Keratinocyte (primary cell): ENCODE measurements around the gene THEM4. TPM values are rescaled to one million over a fixed set of nuclear protein-coding genes. Genes with fewer than 3 reads are reported as not detected.

Source experiments
- DNase-seq: peaks from one replicate; pipeline ENCODE4 v3.0.0-alpha.2; 2011; ENCODE audit warnings: low read depth, missing footprints, low spot score
- FAIRE-seq: peaks from 2 replicates; lab custom pipeline; 2011; peaks lifted over from hg19 to GRCh38; lab: Jason Lieb, UNC
- H2AFZ ChIP-seq: 2 replicates; pipeline ENCODE4 v1.6.0; 2012; ENCODE audit warnings: low read length, control low read depth, inconsistent platforms; ENCODE audit not compliant: control insufficient read depth
- H3K27ac ChIP-seq: 2 replicates; pipeline ENCODE4 v1.5.1; 2011; ENCODE audit warnings: low read length; ENCODE audit not compliant: control insufficient read depth, insufficient read depth
- H3K27me3 ChIP-seq: 3 replicates; pipeline ENCODE4 v1.6.0; 2011; ENCODE audit warnings: low read length; ENCODE audit not compliant: control insufficient read depth, insufficient read depth; ENCODE audit errors: extremely low read depth
- H3K36me3 ChIP-seq, 2 experiments: 2 replicates in 1 of 2; 3 replicates in 1 of 2; pipeline ENCODE4 v1.5.1; 2011; ENCODE audit warnings: low read length in 2 of 2, mild to moderate bottlenecking in 1 of 2; ENCODE audit not compliant: control insufficient read depth in 2 of 2, insufficient read depth in 2 of 2; ENCODE audit errors: extremely low read depth in 1 of 2
- H3K4me1 ChIP-seq: 3 replicates; pipeline ENCODE4 v1.5.1; 2011; ENCODE audit warnings: low read length; ENCODE audit not compliant: control insufficient read depth, insufficient read depth; ENCODE audit errors: extremely low read depth
- H3K4me2 ChIP-seq: 3 replicates; pipeline ENCODE4 v1.6.0; 2011; ENCODE audit warnings: low read depth, low read length; ENCODE audit not compliant: control insufficient read depth, insufficient read depth; ENCODE audit errors: extremely low read depth
- H3K4me3 ChIP-seq, 3 experiments: fragments of 200-600 bp in 1 of 3; sonication (generic) in 1 of 3; 2 replicates in 2 of 3; 3 replicates in 1 of 3; pipeline ENCODE4 v1.5.1; 2011 to 2016; ENCODE audit warnings: low read length in 3 of 3, mild to moderate bottlenecking in 3 of 3, control low read depth in 2 of 3, inconsistent platforms in 1 of 3, low read depth in 1 of 3, mixed read lengths in 1 of 3, mixed run types in 1 of 3, moderate library complexity in 1 of 3; ENCODE audit not compliant: control insufficient read depth in 2 of 3, insufficient read depth in 2 of 3; ENCODE audit errors: extremely low read depth in 1 of 3
- H3K79me2 ChIP-seq: 2 replicates; pipeline ENCODE4 v1.6.0; 2012; ENCODE audit warnings: low read length; ENCODE audit not compliant: control insufficient read depth, insufficient read depth
- H3K9ac ChIP-seq: 3 replicates; pipeline ENCODE4 v1.6.0; 2011; ENCODE audit warnings: low read length; ENCODE audit not compliant: control insufficient read depth, insufficient read depth; ENCODE audit errors: extremely low read depth
- H3K9me1 ChIP-seq: 3 replicates; pipeline ENCODE4 v1.6.0; 2011; ENCODE audit warnings: low read length; ENCODE audit not compliant: control insufficient read depth, insufficient read depth; ENCODE audit errors: extremely low read depth
- H3K9me3 ChIP-seq: 2 replicates; pipeline ENCODE4 v1.5.1; 2012; ENCODE audit warnings: low read depth, low read length; ENCODE audit not compliant: control insufficient read depth
- H4K20me1 ChIP-seq: 3 replicates; pipeline ENCODE4 v1.6.0; 2011; ENCODE audit warnings: low read length; ENCODE audit not compliant: control insufficient read depth, insufficient read depth; ENCODE audit errors: extremely low read depth
- CTCF ChIP-seq, 3 experiments: IDR thresholded peaks in 1 of 3; conservative IDR thresholded peaks in 1 of 3; optimal IDR thresholded peaks in 1 of 3; 2 replicates in 2 of 3; 3 replicates in 1 of 3; pipeline versions ENCODE3 to v1.5.1; 2011; ENCODE audit warnings: low read length in 3 of 3, mild to moderate bottlenecking in 3 of 3, moderate library complexity in 2 of 3, control low read depth in 1 of 3, inconsistent platforms in 1 of 3; ENCODE audit not compliant: insufficient read depth in 2 of 3; ENCODE audit errors: extremely low read depth in 1 of 3
- EZH2 ChIP-seq: IDR thresholded peaks from one replicate; pipeline ENCODE4 v1.6.1; 2012; ENCODE audit warnings: inconsistent platforms, mild to moderate bottlenecking, low read length, moderate library complexity
- dilution Hi-C: fragments of 300-500 bp; cut with MboI; formaldehyde crosslinking; loops from one replicate; pipeline ENCODE4 v1.7.0; 2020; ENCODE audit warnings: low sequenced_read_pairs; ENCODE audit not compliant: extremely low pct_ligation_motif_present
- polyA plus RNA-seq, 5 experiments: library from polyadenylated mRNA; depleted of rRNA in 3 of 5; stranded (reverse) in 3 of 5; stranded (forward) in 1 of 5; unstranded in 1 of 5; fragments of >200 nt; gene quantifications; 1 replicate in 1 of 5; 2 replicates in 3 of 5; 3 replicates in 1 of 5; pipeline versions ENCODE4 v1.2.1 to v1.2.3, GENCODE V29; 2011 to 2012; ENCODE audit warnings: missing spikeins in 2 of 5, low read depth in 1 of 5, low replicate concordance in 1 of 5
- small RNA-seq, 3 experiments: library from RNA; depleted of rRNA; stranded (forward); fragments of <200 nt; gene quantifications; one replicate each; pipeline ENCODE3, GENCODE V24; 2012; ENCODE audit warnings: low read depth in 3 of 3, low replicate concordance in 1 of 3; ENCODE audit not compliant: insufficient read length in 3 of 3

The THEM4 gene
- polyA plus RNA-seq, 1 donor (not counting 4 experiments of a cell fraction or from before 2014, with no cell fraction given) = 23.3 TPM

- Histone ChIP-seq H3K4me1 (peaks cover 16% of the 10 kb centered on the region), H3K4me3 (no peak overlapping the region), H3K9me3 (no peaks in the 10 kb centered on the region), H2AFZ (no peak overlapping the region), H4K20me1 (no peaks in the 10 kb centered on the region), H3K4me2 (no peak overlapping the region), H3K9me1 (no peaks in the 10 kb centered on the region), H3K27ac (no peak overlapping the region), H3K36me3 (no peaks in the 10 kb centered on the region), H3K79me2 (no peaks in the 10 kb centered on the region), H3K9ac (no peak overlapping the region), H3K27me3 (no peaks in the 10 kb centered on the region)
- no peak for FAIRE-seq
- TF ChIP-seq CTCF (optimal IDR thresholded peaks at IDR 0.05 in 1 of 3, IDR thresholded peaks at IDR 0.05 in 1 of 3, conservative IDR thresholded peaks at IDR 0.05 in 1 of 3; ENCODE audit: extremely low read depth in 1 of 3, insufficient read depth in 2 of 3, low read length in 3 of 3) = no peak
- TF ChIP-seq EZH2 = no peak
- dilution Hi-C loops = no loop called here
- DNase-seq = no peak
Observed at GRCh38 chr1:151825204-151825603, 84.1 kb downstream of the THEM4 start.

Small RNAs within 50 kb of the gene (small RNA-seq; reads per million reads assigned to genes)
- gene RF00019 = 0 reads per million in 3 experiments

Other genes starting within 250 kb of the THEM4 start
- not detected in 3 replicates for gene CELF3, start 192.7 kb downstream of the THEM4 start, polyA plus RNA-seq
- not detected in 3 replicates for gene RIIAD1, start 188.0 kb downstream of the THEM4 start, polyA plus RNA-seq
- 73.7 to 125 TPM (median 75.0 TPM) in 3 replicates for gene MRPL9, start 146.0 kb downstream of the THEM4 start, polyA plus RNA-seq
- gene TDRKH, start 119.0 kb downstream of the THEM4 start, polyA plus RNA-seq = 7.1 to 10.4 TPM (median 9.7 TPM) in 3 replicates
- gene LINGO4, start 104.1 kb downstream of the THEM4 start, polyA plus RNA-seq = not detected in 3 replicates
- gene RORC, start 77.7 kb downstream of the THEM4 start, polyA plus RNA-seq = 0.05 to 0.13 TPM (median 0.12 TPM) in 3 replicates
- gene C2CD4D, start 69.7 kb downstream of the THEM4 start, polyA plus RNA-seq = 0.05 to 0.08 TPM (median 0.05 TPM) in 3 replicates
- gene THEM5, start 55.8 kb downstream of the THEM4 start, polyA plus RNA-seq = 0.18 to 0.61 TPM (median 0.19 TPM) in 3 replicates
- 762 to 1,688 TPM (median 1,061 TPM) in 3 replicates for gene S100A10, start 84.3 kb upstream of the THEM4 start, polyA plus RNA-seq
- 3,230 to 4,658 TPM (median 4,125 TPM) in 3 replicates for gene S100A11, start 127.5 kb upstream of the THEM4 start, polyA plus RNA-seq
- 0.08 TPM in 1 of 3 replicates, not detected in the others for gene TCHHL1, start 179.6 kb upstream of the THEM4 start, polyA plus RNA-seq
- gene TCHH, start 205.9 kb upstream of the THEM4 start, polyA plus RNA-seq = 0.07 to 0.25 TPM (median 0.14 TPM) in 3 replicates
- gene RPTN, start 249.7 kb upstream of the THEM4 start, polyA plus RNA-seq = 0.37 to 0.64 TPM (median 0.42 TPM) in 3 replicates